ENCODE results near the gene CDHR5. TPM values are rescaled to one million over a fixed set of nuclear protein-coding genes. Genes with fewer than 3 reads are reported as not detected.

Gene CDHR5
- total RNA-seq, 1 donor from 2014 or later = not detected

GRCh38 chr11:587978-588380 lies 36.8 kb downstream of the CDHR5 start:
- intact Hi-C loops (cut with micrococcal nuclease) = loop anchor here (1.0 to 2.0 kb wide), 3 partner anchors 12 to 28 kb away; partner anchors contain the start of genes LMNTD2, PHRF1 and RASSF7

- intact Hi-C loops (cut with micrococcal nuclease) = no loop called here
These were observed 37.2 kb downstream of the CDHR5 start for GRCh38 chr11:587546-587945.

- intact Hi-C loops (cut with micrococcal nuclease) = no loop called here
These were observed 38.1 kb downstream of the CDHR5 start for GRCh38 chr11:586376-587316.

- intact Hi-C loops (cut with micrococcal nuclease) = no loop called here
These were observed 40.5 kb downstream of the CDHR5 start for GRCh38 chr11:584287-584686.

GRCh38 chr11:581752-582151 lies 43.0 kb downstream of the CDHR5 start:
- intact Hi-C loops (cut with micrococcal nuclease) = no loop called here

- intact Hi-C loops (cut with micrococcal nuclease) = no loop called here
These were observed 43.4 kb downstream of the CDHR5 start for GRCh38 chr11:581342-581741.

GRCh38 chr11:579830-580601 lies 44.7 kb downstream of the CDHR5 start:
- intact Hi-C loops (cut with micrococcal nuclease) = loop anchor here (5.0 kb wide), 1 partner anchor 343 kb away; the partner anchor contains the start of genes PSMD13 and SIRT3

- intact Hi-C loops (cut with micrococcal nuclease) = loop anchor here (5.0 kb wide), 1 partner anchor 341 kb away; the partner anchor contains the start of genes PSMD13 and SIRT3
These were observed 46.3 kb downstream of the CDHR5 start for GRCh38 chr11:578276-579035.

GRCh38 chr11:577611-577894 lies 47.2 kb downstream of the CDHR5 start:
- intact Hi-C loops (cut with micrococcal nuclease) = loop anchor here (5.0 kb wide), 1 partner anchor 340 kb away; the partner anchor contains the start of genes PSMD13 and SIRT3

GRCh38 chr11:576811-577610 lies 47.7 kb downstream of the CDHR5 start:
- intact Hi-C loops (cut with micrococcal nuclease) = loop anchor here (1.0 to 5.0 kb wide), 8 partner anchors 9 to 340 kb away; partner anchors contain the start of genes DEAF1, LRRC56, PSMD13 and RNH1

- intact Hi-C loops (cut with micrococcal nuclease) = loop anchor here (1.0 to 5.0 kb wide), 10 partner anchors 8 to 339 kb away; partner anchors contain the start of genes DEAF1, LMNTD2, LRRC56 and PSMD13
These were observed 48.6 kb downstream of the CDHR5 start, which contains the start of gene PHRF1 for GRCh38 chr11:575996-576768. Gene PHRF1, plus strand, starts transcription at chr11:576470. Its CDS starts 5,043 bp downstream, at chr11:581513.

- intact Hi-C loops (cut with micrococcal nuclease) = loop anchor here (2.0 to 5.0 kb wide), 3 partner anchors 15 to 338 kb away; partner anchors contain the start of genes LMNTD2, PSMD13, RASSF7 and SIRT3
These were observed 49.3 kb downstream of the CDHR5 start for GRCh38 chr11:575313-575995.

- intact Hi-C loops (cut with micrococcal nuclease) = loop anchor here (2.0 to 5.0 kb wide), 3 partner anchors 14 to 337 kb away; partner anchors contain the start of genes LMNTD2, PSMD13, RASSF7 and SIRT3
These were observed 50.0 kb downstream of the CDHR5 start for GRCh38 chr11:574632-575312.

- intact Hi-C loops (cut with micrococcal nuclease) = loop anchor here (2.0 kb wide), 2 partner anchors 13 to 167 kb away; partner anchors contain the start of genes LMNTD2 and RASSF7
These were observed 50.7 kb downstream of the CDHR5 start for GRCh38 chr11:574031-574570.

- intact Hi-C loops (cut with micrococcal nuclease) = no loop called here
These were observed 51.5 kb downstream of the CDHR5 start for GRCh38 chr11:573146-573759.

GRCh38 chr11:571802-572185 lies 53.0 kb downstream of the CDHR5 start:
- intact Hi-C loops (cut with micrococcal nuclease) = no loop called here
